PC-9 (cell line): ENCODE results near the gene SELENBP1. TPM values are rescaled to one million over a fixed set of nuclear protein-coding genes. Genes with fewer than 3 reads are reported as not detected.
"Not testable (repeated sequence)": the region's sequence is repeated elsewhere in the genome, so short reads cannot be mapped to it uniquely, and the experiment has no call there.

Experiments
- BruUV-seq: library from RNA; stranded (reverse); fragments of 400-500 nt; replicated peaks from 2 replicates; lab custom pipeline; 2021; lab: Mats Ljungman, UMichigan
- CTCF ChIA-PET: fragments of 300-600 bp; sonication (Branson Sonifier 250); formaldehyde crosslinking; loops from one replicate; lab custom pipeline; 2022; ENCODE audit warnings: antibody characterized with exemption; lab: Charles Lee
- POLR2A ChIA-PET: fragments of 300-600 bp; sonication (Branson Sonifier 250); formaldehyde crosslinking; loops from one replicate; lab custom pipeline; 2022; ENCODE audit warnings: antibody characterized with exemption; ENCODE audit not compliant: unreplicated experiment; lab: Charles Lee
- DNase-seq, 2 experiments: peaks; one replicate each; pipeline versions ENCODE4 v3.0.0 to v3.0.0-alpha.2; 2015 to 2022; ENCODE audit warnings: mixed read lengths in 1 of 2
- H2AFZ ChIP-seq: fragments of 200-600 bp; sonication (generic); 2 replicates; pipeline ENCODE4 v1.8.1; 2017; ENCODE audit warnings: antibody characterized with exemption
- H3F3A ChIP-seq: fragments of 200-600 bp; sonication (generic); 2 replicates; pipeline ENCODE4 v1.8.1; 2017; ENCODE audit warnings: antibody characterized with exemption, mild to moderate bottlenecking, low read depth; ENCODE audit not compliant: insufficient read depth
- H3K27ac ChIP-seq: fragments of 200-600 bp; sonication (generic); 2 replicates; pipeline ENCODE4 v1.6.1; 2016; ENCODE audit warnings: mixed run types
- H3K27me3 ChIP-seq: fragments of 200-600 bp; sonication (generic); 2 replicates; pipeline ENCODE4 v1.6.1; 2016; ENCODE audit warnings: low read depth, mixed run types; ENCODE audit not compliant: insufficient read depth
- H3K36me3 ChIP-seq: fragments of 200-600 bp; sonication (generic); 2 replicates; pipeline ENCODE4 v1.6.1; 2016; ENCODE audit warnings: low read depth, mixed run types
- H3K4me1 ChIP-seq: fragments of 200-600 bp; sonication (generic); replicated peaks from 2 replicates; pipeline ENCODE4 v1.6.1; 2016; ENCODE audit warnings: mixed run types; ENCODE audit not compliant: insufficient read depth
- H3K4me2 ChIP-seq: fragments of 200-600 bp; sonication (generic); 2 replicates; pipeline ENCODE4 v1.6.1; 2017; ENCODE audit warnings: mixed run types
- H3K4me3 ChIP-seq: fragments of 200-600 bp; sonication (generic); 2 replicates; pipeline ENCODE4 v1.6.1; 2016; ENCODE audit warnings: mixed run types
- H3K79me2 ChIP-seq: fragments of 200-600 bp; sonication (generic); 2 replicates; pipeline ENCODE4 v1.6.1; 2017; ENCODE audit warnings: low read depth, mixed run types
- H3K9me2 ChIP-seq: fragments of 200-600 bp; sonication (generic); 2 replicates; pipeline ENCODE4 v1.8.1; 2017; ENCODE audit warnings: mild to moderate bottlenecking; ENCODE audit not compliant: insufficient read depth
- H3K9me3 ChIP-seq: fragments of 200-600 bp; sonication (generic); 2 replicates; pipeline ENCODE4 v1.8.1; 2016; ENCODE audit warnings: low read depth; ENCODE audit not compliant: insufficient read depth
- H4K20me1 ChIP-seq: fragments of 200-600 bp; sonication (generic); 2 replicates; pipeline ENCODE4 v1.8.1; 2017; ENCODE audit not compliant: insufficient read depth
- CTCF ChIP-seq: fragments of 200-600 bp; sonication (generic); conservative IDR thresholded peaks from 2 replicates; pipeline ENCODE4 v1.6.1; 2017; ENCODE audit warnings: mixed run types, antibody characterized with exemption, mild to moderate bottlenecking, moderate library complexity
- EZH2 ChIP-seq: fragments of 200-600 bp; sonication (generic); IDR thresholded peaks from 2 replicates; pipeline ENCODE4 v1.8.0; 2017; ENCODE audit warnings: antibody characterized with exemption, low read depth
- intact Hi-C: fragments of 100-400 bp; cut with micrococcal nuclease; formaldehyde crosslinking; loops from one replicate; pipeline ENCODE4 v1.10.0; 2022; ENCODE audit not compliant: unreplicated experiment
- total RNA-seq: library from RNA; stranded (reverse); gene quantifications from 2 replicates; pipeline ENCODE4 v1.2.3, GENCODE V29; 2021

The SELENBP1 gene
- total RNA-seq, 1 experiment from 2014 or later = 11.3 TPM

- intact Hi-C loops = no loop called here
- DNase-seq = no peak
- Histone ChIP-seq H3K4me3 (peak overlapping the region; percentile 91; the same call in 1 of the 2 replicates), H3K27ac (no peak overlapping the region), H3K4me2 (peak overlapping the region; percentile 96; the same call in 1 of the 2 replicates), H3K27me3 (no peaks in the 10 kb centered on the region), H4K20me1 (no peaks in the 10 kb centered on the region), H3K79me2 (peaks cover 23% of the 10 kb centered on the region), H3K36me3 (peaks cover 23% of the 10 kb centered on the region), H3K9me3 (no peaks in the 10 kb centered on the region), H2AFZ (no peak overlapping the region), H3K4me1 (peaks cover 12% of the 10 kb centered on the region), H3K9me2 (no peaks in the 10 kb centered on the region), H3F3A (peaks cover 42% of the 10 kb centered on the region)
- TF ChIP-seq CTCF = no peak
- no peak for TF ChIP-seq EZH2
- CTCF ChIA-PET = no interaction called here
- no TSS peak for BruUV-seq
- POLR2A ChIA-PET = interaction anchor here (0.7 kb wide), 1 partner anchor 101 kb away, joined by 6 read pairs; no protein-coding TSS in a partner anchor
These were observed 28.8 kb upstream of the SELENBP1 start for GRCh38 chr1:151401125-151401788.

GRCh38 chr1:151399324-151400171 lies 27.0 kb upstream of the SELENBP1 start, which contains the start of gene PSMB4:
PSMB4 (plus strand) TSS chr1:151399573; CDS start chr1:151399588, 15 bp downstream.
- Histone ChIP-seq H3F3A (peaks cover 42% of the 10 kb centered on the region), H3K27me3 (no peaks in the 10 kb centered on the region), H3K4me1 (peaks cover 12% of the 10 kb centered on the region), H3K27ac (peak within 1 kb of the TSS; percentile 58), H3K4me2 (peak within 1 kb of the TSS; percentile 96), H3K9me3 (no peaks in the 10 kb centered on the region), H3K79me2 (peaks cover 23% of the 10 kb centered on the region), H3K4me3 (peak within 1 kb of the TSS; percentile 91), H3K36me3 (peaks cover 21% of the 10 kb centered on the region), H4K20me1 (no peaks in the 10 kb centered on the region), H3K9me2 (no peaks in the 10 kb centered on the region), H2AFZ (peak within 1 kb of the TSS; percentile 89)
- BruUV-seq = TSS peak; percentile 72
- DNase-seq = peak; percentile 70 to 85
- intact Hi-C loops = loop anchor here (1.0 to 2.0 kb wide), 2 partner anchors 53 to 98 kb away; partner anchors contain the start of gene RFX5
- TF ChIP-seq CTCF = no peak; the same call in 1 of the 2 replicates
- no peak for TF ChIP-seq EZH2
- ChIA-PET POLR2A (interaction anchor here (0.6 to 0.7 kb wide), 2 partner anchors 118 to 335 kb away, joined by 4 to 10 read pairs; no protein-coding TSS in a partner anchor), CTCF (interaction anchor here (0.7 to 1.1 kb wide), 8 partner anchors 9 to 340 kb away, joined by 3 to 5 read pairs (median 3); no protein-coding TSS in a partner anchor)

GRCh38 chr1:151396265-151396664 lies 23.8 kb upstream of the SELENBP1 start:
- H3K4me2 ChIP-seq, intact Hi-C loops, H4K20me1 ChIP-seq, H2AFZ ChIP-seq, DNase-seq, H3K36me3 ChIP-seq, H3K4me3 ChIP-seq, H3K27me3 ChIP-seq, CTCF ChIA-PET, BruUV-seq, H3K27ac ChIP-seq, H3K9me2 ChIP-seq, H3K9me3 ChIP-seq: not testable (repeated sequence)
- H3K4me1 ChIP-seq = peaks cover 12% of the 10 kb centered on the region
- POLR2A ChIA-PET = interaction anchor here (0.7 kb wide), 1 partner anchor 107 kb away, joined by 6 read pairs; no protein-coding TSS in a partner anchor
- peaks cover 15% of the 10 kb centered on the region for H3F3A ChIP-seq
- peaks cover 19% of the 10 kb centered on the region for H3K79me2 ChIP-seq
